CD4-positive, CD25-positive, alpha-beta regulatory T cell (primary cell): ENCODE measurements around the gene PRMT7. TPM values are rescaled to one million over a fixed set of nuclear protein-coding genes. Genes with fewer than 3 reads are reported as not detected.
A peak's percentile ranks its signal among the peaks of the same experiment; 100 is the strongest.

Experiments used
- ATAC-seq, 2 donors: fragments of 150-1000 bp; cut with Tn5 transposase; one replicate each; pipeline ENCODE4 v1.10.0; 2021; ENCODE audit warnings: low read depth in 2 of 2, moderate number of reproducible peaks in 2 of 2, moderate library complexity in 1 of 2
- DNase-seq, 3 donors: peaks; one replicate each; pipeline versions ENCODE4 v3.0.0 to v3.0.0-alpha.2; 2012 to 2022; ENCODE audit warnings: mixed read lengths in 1 of 3
- H3K27ac ChIP-seq: one replicate; pipeline ENCODE4 v1.7.0; 2013; ENCODE audit warnings: mild to moderate bottlenecking, low read length; ENCODE audit not compliant: insufficient read depth, poor library complexity, severe bottlenecking
- H3K27me3 ChIP-seq: one replicate; pipeline ENCODE4 v1.7.0; 2013; ENCODE audit warnings: low read length; ENCODE audit not compliant: control insufficient read depth, insufficient read depth
- H3K36me3 ChIP-seq: one replicate; pipeline ENCODE4 v1.7.0; 2013; ENCODE audit warnings: mild to moderate bottlenecking, low read length, moderate library complexity; ENCODE audit not compliant: control insufficient read depth, insufficient read depth
- H3K4me1 ChIP-seq: 2 replicates; pipeline ENCODE4 v1.7.0; 2013; ENCODE audit warnings: mild to moderate bottlenecking, low read length; ENCODE audit not compliant: insufficient read depth, control insufficient read depth, poor library complexity, severe bottlenecking
- H3K4me3 ChIP-seq: one replicate; pipeline ENCODE4 v1.7.0; 2013; ENCODE audit warnings: low read depth, mild to moderate bottlenecking, low read length, moderate library complexity
- H3K9me3 ChIP-seq, 2 experiments: 1 replicate in 1 of 2; 2 replicates in 1 of 2; pipeline ENCODE4 v1.7.0; 2013; ENCODE audit warnings: low read length in 2 of 2, mild to moderate bottlenecking in 1 of 2, moderate library complexity in 1 of 2; ENCODE audit not compliant: control insufficient read depth in 2 of 2
- H3K27ac Mint-ChIP-seq, 3 donors: one replicate each; pipeline ENCODE4 v1.8.0; 2020 to 2022; ENCODE audit warnings: mild to moderate bottlenecking in 3 of 3, mixed read lengths in 3 of 3, moderate library complexity in 2 of 3
- H3K27me3 Mint-ChIP-seq: one replicate; pipeline ENCODE4 v1.8.0; 2022; ENCODE audit warnings: mild to moderate bottlenecking, mixed read lengths
- H3K36me3 Mint-ChIP-seq: one replicate; pipeline ENCODE4 v1.8.0; 2020; ENCODE audit warnings: mixed read lengths
- H3K4me1 Mint-ChIP-seq, 4 donors: one replicate each; pipeline ENCODE4 v1.8.0; 2020 to 2022; ENCODE audit warnings: mixed read lengths in 4 of 4, mild to moderate bottlenecking in 1 of 4
- H3K4me3 Mint-ChIP-seq, 4 donors: one replicate each; pipeline ENCODE4 v1.8.0; 2020 to 2022; ENCODE audit warnings: mild to moderate bottlenecking in 4 of 4, mixed read lengths in 4 of 4, moderate library complexity in 3 of 4
- H3K9me3 Mint-ChIP-seq, 7 donors: one replicate each; pipeline ENCODE4 v1.8.0; 2020 to 2022; ENCODE audit warnings: mixed read lengths in 7 of 7, mild to moderate bottlenecking in 3 of 7, moderate library complexity in 2 of 7
- polyA plus RNA-seq, 4 donors: library from polyadenylated mRNA; unstranded; fragments of 300-500 nt; fragmentation: Illumina TruSeq; gene quantifications; one replicate each; pipeline ENCODE4 v1.2.3, GENCODE V29; 2021
- total RNA-seq: library from RNA; stranded (reverse); gene quantifications from one replicate; pipeline ENCODE4 v1.2.3, GENCODE V29; 2022

PRMT7 gene
- total and polyA plus RNA-seq, 5 donors from 2014 or later, result 32.4 to 53.8 (median 34.7) TPM

DNA sequence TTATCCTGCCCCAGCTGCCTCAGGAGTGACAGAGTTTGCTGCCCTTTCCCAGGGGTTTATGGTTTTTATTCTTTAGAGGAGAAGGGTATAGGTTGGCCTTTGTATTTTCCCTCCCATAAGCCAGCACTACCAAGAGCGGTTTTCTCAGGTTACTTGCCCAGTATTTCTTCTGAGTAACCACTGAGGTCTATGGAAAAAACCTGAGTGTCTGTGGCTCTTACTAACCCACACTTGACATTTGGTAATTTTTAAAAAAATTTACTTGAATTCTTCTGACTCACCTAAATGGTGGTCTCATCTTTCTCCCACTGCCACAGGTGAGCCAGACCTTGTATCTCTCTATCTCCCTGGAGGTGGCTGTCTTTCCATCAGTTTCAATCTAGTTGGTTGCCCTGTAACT lies 40.5 kb upstream of the PRMT7 start:
- H3K9me3 Mint-ChIP-seq, result no peaks in the 10 kb centered on the region
- no peak for ATAC-seq
- H3K27me3 Mint-ChIP-seq, result no peaks in the 10 kb centered on the region
- peaks cover 99% of the 10 kb centered on the region for H3K4me1 ChIP-seq
- H3K36me3 ChIP-seq, result peaks cover 14% of the 10 kb centered on the region
- peaks cover 36% of the 10 kb centered on the region for H3K36me3 Mint-ChIP-seq
- DNase-seq, result no peak
- H3K9me3 ChIP-seq, result no peaks in the 10 kb centered on the region
- peak overlapping the region in 3 of 4 donors; percentile 22 to 88 (median 48) for H3K4me3 Mint-ChIP-seq
- no peaks in the 10 kb centered on the region for H3K27me3 ChIP-seq
- peaks cover 33 to 94% (median 70%) of the 10 kb centered on the region in 4 donors for H3K4me1 Mint-ChIP-seq
- peak overlapping the region; percentile 82 for H3K27ac ChIP-seq
- peak overlapping the region; percentile 60 for H3K4me3 ChIP-seq
- H3K27ac Mint-ChIP-seq, result peak overlapping the region; percentile 71 to 97 (median 93)

DNA sequence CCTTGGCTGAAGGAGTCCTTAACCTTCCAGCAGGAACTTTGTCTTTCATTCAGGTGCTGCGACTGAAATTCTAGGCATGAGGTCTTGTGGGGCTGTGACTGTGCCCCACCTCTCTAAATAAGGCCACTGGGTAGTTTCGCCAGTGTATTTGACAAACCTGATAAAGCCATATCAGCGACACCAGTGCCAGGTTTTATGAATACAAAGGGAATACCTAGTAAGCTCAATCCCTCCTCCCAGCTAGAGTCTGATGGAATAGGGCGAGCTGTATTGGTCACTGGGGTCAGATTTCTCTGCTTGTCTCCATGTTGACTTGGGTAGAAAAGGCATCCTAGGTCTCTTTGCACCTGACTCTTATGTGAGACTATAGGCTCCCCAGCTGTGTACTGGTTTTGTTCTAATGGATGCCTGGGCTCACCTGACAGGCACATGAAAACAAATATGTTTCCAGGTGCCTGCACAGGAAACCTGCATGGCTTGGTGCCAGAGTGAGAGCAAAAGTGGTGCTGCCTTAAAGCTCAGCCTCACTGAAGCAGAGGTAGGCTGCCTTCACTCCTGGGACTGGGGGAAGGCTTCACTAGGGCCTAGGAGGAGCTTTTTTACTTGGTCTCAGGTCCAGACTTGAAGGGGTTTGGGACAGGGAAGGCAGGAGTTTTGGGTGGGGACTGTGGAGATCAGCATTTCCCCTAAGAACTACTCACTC lies 38.2 kb upstream of the PRMT7 start:
- DNase-seq (peak; percentile 43 to 73 (median 67)), ATAC-seq (peak; percentile 61)
- Mint-ChIP-seq H3K36me3 (peaks cover 43% of the 10 kb centered on the region), H3K4me1 (peaks cover 36 to 92% (median 67%) of the 10 kb centered on the region in 4 donors), H3K9me3 (no peaks in the 10 kb centered on the region), H3K27ac (peak overlapping the region; percentile 93 to 98 (median 98)), H3K4me3 (peak overlapping the region; percentile 69 to 88 (median 76)), H3K27me3 (no peaks in the 10 kb centered on the region)
- no peaks in the 10 kb centered on the region for H3K9me3 ChIP-seq
- H3K36me3 ChIP-seq, result peaks cover 14% of the 10 kb centered on the region
- H3K27me3 ChIP-seq, result no peaks in the 10 kb centered on the region
- peak overlapping the region; percentile 65 for H3K4me3 ChIP-seq
- H3K4me1 ChIP-seq, result peaks cover 93% of the 10 kb centered on the region
- peak overlapping the region; percentile 82 for H3K27ac ChIP-seq

DNA sequence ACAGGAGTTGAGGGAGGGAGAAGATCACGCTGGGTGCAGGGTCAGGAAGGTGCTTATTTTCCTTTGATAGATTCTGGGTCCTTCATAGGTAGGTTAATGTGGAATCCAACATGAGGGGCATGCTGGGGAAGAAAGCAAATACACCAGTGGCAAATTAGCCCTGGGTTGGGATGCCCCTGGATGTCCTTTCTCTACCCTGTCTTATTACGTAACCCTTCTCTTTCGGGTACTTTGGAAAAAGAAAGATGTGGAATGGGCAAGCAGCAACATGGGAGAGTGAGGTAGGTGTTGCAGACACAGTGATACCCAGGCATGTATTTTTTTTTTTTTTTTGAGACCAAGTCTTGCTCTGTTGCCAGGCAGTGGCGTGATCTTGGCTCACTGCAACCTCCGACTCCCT lies 37.4 kb upstream of the PRMT7 start:
- H3K36me3 Mint-ChIP-seq, result peaks cover 38% of the 10 kb centered on the region
- no peaks in the 10 kb centered on the region for H3K27me3 Mint-ChIP-seq
- no peaks in the 10 kb centered on the region for H3K9me3 Mint-ChIP-seq
- Histone ChIP-seq H3K4me3 (peak overlapping the region; percentile 65), H3K4me1 (peaks cover 89% of the 10 kb centered on the region), H3K27me3 (no peaks in the 10 kb centered on the region), H3K9me3 (no peaks in the 10 kb centered on the region), H3K27ac (peak overlapping the region; percentile 82), H3K36me3 (peaks cover 14% of the 10 kb centered on the region)
- DNase-seq (no peak), ATAC-seq (no peak)
- peak overlapping the region; percentile 69 to 88 (median 76) for H3K4me3 Mint-ChIP-seq
- H3K4me1 Mint-ChIP-seq, result peaks cover 30 to 84% (median 61%) of the 10 kb centered on the region in 4 donors
- H3K27ac Mint-ChIP-seq, result peak overlapping the region; percentile 93 to 98 (median 98)

DNA sequence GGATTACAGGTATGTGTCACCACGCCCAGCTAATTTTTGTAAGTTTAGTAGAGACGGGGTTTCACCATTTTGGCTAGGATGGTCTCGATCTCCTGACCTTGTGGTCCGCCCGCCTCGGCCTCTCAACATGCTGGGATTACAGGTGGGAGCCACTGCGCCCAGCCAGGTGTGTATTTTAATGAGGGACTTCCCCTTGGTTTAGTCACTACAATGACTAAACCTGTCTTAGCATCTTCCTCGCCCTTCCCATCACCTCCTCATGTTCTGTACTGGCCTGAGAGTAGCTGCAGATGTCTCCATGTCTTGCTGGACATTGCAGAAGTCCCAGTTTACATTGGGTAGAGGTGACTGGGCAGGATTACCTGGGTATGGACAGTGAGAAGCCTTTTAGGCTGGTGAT lies 36.9 kb upstream of the PRMT7 start:
- Histone ChIP-seq H3K27ac (peak overlapping the region; percentile 82), H3K27me3 (no peaks in the 10 kb centered on the region), H3K4me1 (peaks cover 85% of the 10 kb centered on the region), H3K4me3 (peak overlapping the region; percentile 60), H3K9me3 (no peaks in the 10 kb centered on the region), H3K36me3 (peaks cover 14% of the 10 kb centered on the region)
- ATAC-seq (no peak), DNase-seq (no peak)
- Mint-ChIP-seq H3K4me3 (peak overlapping the region; percentile 50 to 88 (median 71)), H3K27ac (peak overlapping the region; percentile 93 to 98 (median 98)), H3K36me3 (peaks cover 38% of the 10 kb centered on the region), H3K27me3 (no peaks in the 10 kb centered on the region), H3K4me1 (peaks cover 30 to 81% (median 60%) of the 10 kb centered on the region in 4 donors), H3K9me3 (no peaks in the 10 kb centered on the region)

DNA sequence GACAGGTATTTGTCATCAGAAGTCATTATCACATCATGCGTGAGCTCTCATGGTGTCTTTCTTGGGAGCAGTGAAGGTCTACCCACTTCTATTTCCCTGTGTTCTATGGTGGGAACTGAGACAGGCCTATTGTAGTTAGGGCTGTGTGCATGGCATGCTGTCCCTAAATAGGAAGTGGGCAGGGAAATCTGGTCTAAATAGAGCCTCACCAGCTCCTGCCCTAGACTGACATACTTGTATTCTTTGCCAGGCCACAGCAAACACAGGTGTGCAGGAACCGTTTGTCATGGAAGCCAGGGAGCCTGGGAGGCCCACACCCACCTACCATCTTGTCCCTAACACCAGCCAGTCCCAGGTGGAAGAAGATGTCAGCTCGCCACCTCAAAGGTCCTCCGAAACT lies 36.4 kb upstream of the PRMT7 start:
- Histone ChIP-seq H3K4me3 (peak overlapping the region; percentile 60), H3K36me3 (peaks cover 14% of the 10 kb centered on the region), H3K4me1 (peaks cover 84% of the 10 kb centered on the region), H3K27ac (peak overlapping the region; percentile 82), H3K27me3 (no peaks in the 10 kb centered on the region), H3K9me3 (no peaks in the 10 kb centered on the region)
- peaks cover 34% of the 10 kb centered on the region for H3K36me3 Mint-ChIP-seq
- DNase-seq (no peak), ATAC-seq (no peak)
- peak overlapping the region; percentile 50 to 88 (median 71) for H3K4me3 Mint-ChIP-seq
- H3K4me1 Mint-ChIP-seq, result peaks cover 24 to 81% (median 55%) of the 10 kb centered on the region in 4 donors
- H3K27ac Mint-ChIP-seq, result peak overlapping the region; percentile 93 to 98 (median 98)
- no peaks in the 10 kb centered on the region for H3K27me3 Mint-ChIP-seq
- no peaks in the 10 kb centered on the region for H3K9me3 Mint-ChIP-seq

DNA sequence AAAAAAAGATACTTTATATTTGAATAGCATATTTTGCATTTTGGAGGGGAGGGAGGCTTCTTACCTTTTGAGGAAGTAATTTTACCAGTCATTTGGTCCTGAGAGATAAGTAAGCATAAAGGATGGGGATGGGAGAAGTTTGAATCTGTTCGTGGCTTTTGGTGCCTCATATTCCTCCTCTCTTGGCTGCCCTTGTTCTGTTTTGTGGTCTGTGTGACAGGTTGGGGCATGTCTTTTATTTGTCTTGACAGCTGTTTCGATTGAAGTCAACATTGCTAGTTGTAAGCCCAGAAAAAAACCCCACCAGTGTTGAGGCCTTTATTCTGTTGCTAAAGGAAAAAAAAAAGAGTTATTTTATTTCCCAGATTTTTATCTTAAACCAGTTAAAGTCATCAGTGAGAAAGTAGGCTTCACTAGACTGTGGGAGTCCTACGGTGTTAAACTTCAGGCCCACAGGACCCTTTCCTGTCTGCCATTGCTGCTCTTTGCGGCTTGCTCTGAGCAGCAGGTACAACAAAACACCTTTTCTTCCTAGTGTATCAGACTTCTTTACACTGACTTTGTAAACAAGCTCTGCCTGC lies 35.1 kb upstream of the PRMT7 start:
- Mint-ChIP-seq H3K4me3 (peak overlapping the region; percentile 77 to 87 (median 81)), H3K27me3 (no peaks in the 10 kb centered on the region), H3K4me1 (peaks cover 28 to 78% (median 53%) of the 10 kb centered on the region in 4 donors), H3K36me3 (peaks cover 38% of the 10 kb centered on the region), H3K27ac (peak overlapping the region; percentile 93 to 98 (median 98)), H3K9me3 (no peaks in the 10 kb centered on the region)
- ATAC-seq (peak; percentile 86), DNase-seq (peak; percentile 33 to 80 (median 69))
- Histone ChIP-seq H3K36me3 (peaks cover 14% of the 10 kb centered on the region), H3K27me3 (no peaks in the 10 kb centered on the region), H3K4me3 (peak overlapping the region; percentile 73), H3K9me3 (no peaks in the 10 kb centered on the region), H3K4me1 (peaks cover 84% of the 10 kb centered on the region), H3K27ac (peak overlapping the region; percentile 82)

DNA sequence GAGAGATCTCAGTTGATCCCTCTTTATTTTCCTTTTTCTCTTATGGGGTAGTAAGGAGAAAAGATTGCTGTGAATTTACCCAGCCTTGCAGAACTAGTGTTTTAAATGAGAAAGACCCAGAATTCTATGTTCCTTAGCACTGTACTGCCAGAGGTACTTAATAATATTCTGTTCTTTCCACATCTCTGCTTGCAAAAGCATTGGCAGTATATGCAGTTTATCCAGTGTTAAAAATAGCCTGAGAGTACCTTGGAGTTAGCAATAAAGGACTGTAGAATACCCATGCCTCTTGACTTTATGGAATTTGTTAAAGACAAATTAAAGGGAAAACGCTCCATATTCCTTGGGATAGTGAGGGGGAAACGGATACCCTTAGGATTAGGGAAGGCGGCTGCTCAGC lies 34.6 kb upstream of the PRMT7 start:
- peak overlapping the region; percentile 73 for H3K4me3 ChIP-seq
- no peak for ATAC-seq
- peaks cover 16% of the 10 kb centered on the region for H3K36me3 ChIP-seq
- H3K36me3 Mint-ChIP-seq, result peaks cover 39% of the 10 kb centered on the region
- no peaks in the 10 kb centered on the region for H3K9me3 Mint-ChIP-seq
- peaks cover 29 to 78% (median 52%) of the 10 kb centered on the region in 4 donors for H3K4me1 Mint-ChIP-seq
- H3K4me1 ChIP-seq, result peaks cover 84% of the 10 kb centered on the region
- H3K27me3 Mint-ChIP-seq, result no peaks in the 10 kb centered on the region
- peak overlapping the region; percentile 93 to 98 (median 98) for H3K27ac Mint-ChIP-seq
- no peak for DNase-seq
- H3K27me3 ChIP-seq, result no peaks in the 10 kb centered on the region
- H3K4me3 Mint-ChIP-seq, result peak overlapping the region; percentile 77 to 87 (median 81)
- no peaks in the 10 kb centered on the region for H3K9me3 ChIP-seq
- H3K27ac ChIP-seq, result peak overlapping the region; percentile 82
